Tibial nerve (tissue), 3 donors: ENCODE measurements around the gene HBP1.

Source experiments
- CTCF ChIP-seq, 5 experiments: fragments of 200-600 bp in 3 of 5; fragments of 450-650 bp in 2 of 5; sonication (generic) in 3 of 5; IDR thresholded peaks; one replicate each; pipeline ENCODE4 v1.5.1; 2016 to 2019; ENCODE audit warnings: antibody characterized with exemption in 5 of 5, mild to moderate bottlenecking in 3 of 5, moderate library complexity in 2 of 5
- POLR2A ChIP-seq, 2 donors: fragments of 450-650 bp; IDR thresholded peaks; one replicate each; pipeline ENCODE4 v1.6.1; 2017; ENCODE audit warnings: antibody characterized with exemption in 2 of 2, mild to moderate bottlenecking in 2 of 2, moderate library complexity in 2 of 2

GRCh38 chr7:107208563-107208962, 39.8 kb downstream of the HBP1 start:
- TF ChIP-seq CTCF (IDR thresholded peaks at IDR 0.05) (no peak), POLR2A (IDR thresholded peaks at IDR 0.05) (no peak)
